Hepatocyte (in vitro differentiated cells): ENCODE measurements around the gene RPS15. TPM values are rescaled to one million over a fixed set of nuclear protein-coding genes. Genes with fewer than 3 reads are reported as not detected.

ENCODE experiments used
- DNase-seq: peaks from one replicate; pipeline ENCODE4 v3.0.0-alpha.2; 2016; ENCODE audit warnings: low spot score
- H2AFZ ChIP-seq: fragments of 200-600 bp; sonication (generic); 2 replicates; pipeline ENCODE4 v1.6.0; 2016; ENCODE audit warnings: antibody characterized with exemption, mild to moderate bottlenecking
- H3K27ac ChIP-seq: fragments of 200-600 bp; sonication (generic); 2 replicates; pipeline ENCODE4 v1.5.1; 2016; ENCODE audit warnings: mild to moderate bottlenecking
- H3K27me3 ChIP-seq: fragments of 200-600 bp; sonication (generic); 2 replicates; pipeline ENCODE4 v1.6.1; 2016
- H3K36me3 ChIP-seq: fragments of 200-600 bp; sonication (generic); replicated peaks from 2 replicates; pipeline ENCODE4 v1.5.1; 2016; ENCODE audit warnings: low read depth; ENCODE audit not compliant: insufficient read depth
- H3K4me1 ChIP-seq: fragments of 200-600 bp; sonication (generic); 2 replicates; pipeline ENCODE4 v1.5.1; 2016; ENCODE audit warnings: mild to moderate bottlenecking, moderate library complexity; ENCODE audit not compliant: insufficient read depth
- H3K4me2 ChIP-seq: fragments of 200-600 bp; sonication (generic); 2 replicates; pipeline ENCODE4 v1.6.0; 2016
- H3K4me3 ChIP-seq: fragments of 200-600 bp; sonication (generic); 2 replicates; pipeline ENCODE4 v1.5.1; 2016; ENCODE audit warnings: mild to moderate bottlenecking
- H3K79me2 ChIP-seq: fragments of 200-600 bp; sonication (generic); 2 replicates; pipeline ENCODE4 v1.6.0; 2017; ENCODE audit warnings: mild to moderate bottlenecking
- H3K9me2 ChIP-seq: fragments of 200-600 bp; sonication (generic); replicated peaks from 2 replicates; pipeline ENCODE4 v1.6.0; 2017; ENCODE audit warnings: mild to moderate bottlenecking; ENCODE audit not compliant: insufficient read depth
- H3K9me3 ChIP-seq: fragments of 200-600 bp; sonication (generic); 2 replicates; pipeline ENCODE4 v1.5.1; 2016; ENCODE audit warnings: low read depth, mild to moderate bottlenecking
- H4K20me1 ChIP-seq: fragments of 200-600 bp; sonication (generic); 2 replicates; pipeline ENCODE4 v1.6.0; 2016; ENCODE audit warnings: mild to moderate bottlenecking; ENCODE audit not compliant: insufficient read depth, poor library complexity, severe bottlenecking
- CTCF ChIP-seq: fragments of 200-600 bp; sonication (generic); IDR thresholded peaks from 2 replicates; pipeline ENCODE4 v1.5.1; 2016; ENCODE audit warnings: antibody characterized with exemption, mild to moderate bottlenecking; ENCODE audit not compliant: poor library complexity
- EZH2 ChIP-seq: fragments of 200-600 bp; sonication (generic); IDR thresholded peaks from 2 replicates; pipeline ENCODE4 v1.6.1; 2016; ENCODE audit warnings: antibody characterized with exemption, mild to moderate bottlenecking, borderline replicate concordance
- EZH2phosphoT487 ChIP-seq: fragments of 200-600 bp; sonication (generic); IDR thresholded peaks from one replicate; pipeline ENCODE4 v1.6.1; 2018; ENCODE audit warnings: antibody characterized with exemption, mild to moderate bottlenecking, low read depth, moderate library complexity; ENCODE audit not compliant: unreplicated experiment, severe bottlenecking
- WGBS: methylation state at CpG from one replicate; pipeline ENCODE4 v1.1.6; 2016; ENCODE audit warnings: low lambda C conversion rate; ENCODE audit errors: missing lambda C conversion rate; 5-methylcytosine and 5-hydroxymethylcytosine counted together
- polyA plus RNA-seq: library from polyadenylated mRNA; unstranded; fragments of >200 nt; fragmentation: Nextera tagmentation; extraction: Ambion mirVana; gene quantifications from 2 replicates; pipeline ENCODE4 v1.2.1, GENCODE V29; 2016
- total RNA-seq: library from RNA; depleted of rRNA; stranded (reverse); fragments of >200 nt; gene quantifications from 2 replicates; pipeline ENCODE4 v1.2.3, GENCODE V29; 2014

Gene RPS15
- total and polyA plus RNA-seq, 2 experiments from 2014 or later, result 938 to 1,556 TPM

GRCh38 chr19:1483979-1484428, 45.8 kb downstream of the RPS15 start:
- WGBS, result 100% methylated on average over 8 of the region's 23 CpGs
- DNase-seq, result no peak
- H3K4me1 ChIP-seq, result no peaks in the 10 kb centered on the region
- H3K79me2 ChIP-seq, result no peaks in the 10 kb centered on the region
- no peaks in the 10 kb centered on the region for H3K9me3 ChIP-seq
- H3K27ac ChIP-seq, result no peak overlapping the region
- no peak overlapping the region for H3K4me3 ChIP-seq
- no peak overlapping the region for H3K4me2 ChIP-seq
- H2AFZ ChIP-seq, result no peak overlapping the region
- no peaks in the 10 kb centered on the region for H3K36me3 ChIP-seq
- no peaks in the 10 kb centered on the region for H3K27me3 ChIP-seq
- TF ChIP-seq EZH2 (no peak), CTCF (no peak), EZH2phosphoT487 (no peak)
- H4K20me1 ChIP-seq, result no peaks in the 10 kb centered on the region
- H3K9me2 ChIP-seq, result no peaks in the 10 kb centered on the region

- DNase-seq, result no peak
- Histone ChIP-seq H3K27ac (no peak overlapping the region), H4K20me1 (no peaks in the 10 kb centered on the region), H3K9me2 (no peaks in the 10 kb centered on the region), H3K9me3 (no peaks in the 10 kb centered on the region), H3K4me2 (no peak overlapping the region), H3K4me3 (no peak overlapping the region), H3K27me3 (no peaks in the 10 kb centered on the region), H3K79me2 (peaks cover 8% of the 10 kb centered on the region), H3K4me1 (peaks cover 11% of the 10 kb centered on the region), H3K36me3 (no peaks in the 10 kb centered on the region), H2AFZ (no peak overlapping the region)
- 94% methylated on average over 37 of the region's 56 CpGs for WGBS
- TF ChIP-seq EZH2 (no peak), EZH2phosphoT487 (no peak), CTCF (no peak)
Measured at GRCh38 chr19:1486720-1487575, 48.8 kb downstream of the RPS15 start.

- TF ChIP-seq EZH2phosphoT487, result no peak
- TF ChIP-seq EZH2, result no peak
- TF ChIP-seq CTCF, result no peak
- Histone ChIP-seq H3K9me2 (no peaks in the 10 kb centered on the region), H3K4me3 (no peak overlapping the region), H4K20me1 (no peaks in the 10 kb centered on the region), H2AFZ (no peak overlapping the region), H3K27me3 (no peaks in the 10 kb centered on the region), H3K79me2 (peaks cover 10% of the 10 kb centered on the region), H3K9me3 (no peaks in the 10 kb centered on the region), H3K4me2 (no peak overlapping the region), H3K36me3 (no peaks in the 10 kb centered on the region), H3K27ac (no peak overlapping the region), H3K4me1 (peaks cover 13% of the 10 kb centered on the region)
- no peak for DNase-seq
- 96% methylated on average over 28 of the region's 40 CpGs for WGBS
Measured at GRCh38 chr19:1487576-1488281, 49.5 kb downstream of the RPS15 start.
